Measurements from ENCODE around the gene RNASEH1.

The RNASEH1 gene

GRCh38 chr2:3563521-3563976, 5.4 kb upstream of the RNASEH1 start:
- TF ChIP-seq CTCF (IDR thresholded peaks at IDR 0.05; ENCODE audit: low read depth, low read length, poor library complexity, severe bottlenecking) (no peak), EZH2phosphoT487 (IDR thresholded peaks at IDR 0.05; ENCODE audit: borderline replicate concordance, low read length) (no peak)
- no peaks in the 10 kb centered on the region for H3K27me3 ChIP-seq (ENCODE audit: control insufficient read depth, low read length)
- H3K79me2 ChIP-seq (ENCODE audit: control insufficient read depth, low read length) = peaks cover 9% of the 10 kb centered on the region
- H4K20me1 ChIP-seq (ENCODE audit: control insufficient read depth, insufficient read depth, low read depth, low read length) = no peaks in the 10 kb centered on the region
- peaks cover 13% of the 10 kb centered on the region for H3F3A ChIP-seq (ENCODE audit: control insufficient read depth, insufficient read depth)
- H3K9me3 ChIP-seq (ENCODE audit: control insufficient read depth, insufficient read depth, low read length) = no peaks in the 10 kb centered on the region
- H3K4me3 ChIP-seq (ENCODE audit: low read length) = peak overlapping the region; percentile 60
- H3K4me2 ChIP-seq (ENCODE audit: low read length) = peak overlapping the region; percentile 69
- peaks cover 43% of the 10 kb centered on the region for H3K4me1 ChIP-seq (ENCODE audit: control insufficient read depth, low read length)
- H3K36me3 ChIP-seq (ENCODE audit: control insufficient read depth, low read length) = peaks cover 29% of the 10 kb centered on the region
- no peaks in the 10 kb centered on the region for H3K9me2 ChIP-seq (replicated peaks; ENCODE audit: control insufficient read depth, low read length)
- peak overlapping the region; percentile 31 for H3K27ac ChIP-seq (ENCODE audit: low read depth, low read length)

GRCh38 chr2:3557639-3558204, 411 bp downstream of the RNASEH1 start:
- Histone ChIP-seq H4K20me1 (ENCODE audit: control insufficient read depth, insufficient read depth, low read depth, low read length) (peaks cover 10% of the 10 kb centered on the region; the same call in 1 of the 2 replicates), H3K4me2 (ENCODE audit: low read length) (peak overlapping the region; percentile 78), H3K4me3 (ENCODE audit: low read length) (peak overlapping the region; percentile 84), H3K9me2 (replicated peaks; ENCODE audit: control insufficient read depth, low read length) (no peaks in the 10 kb centered on the region), H3F3A (ENCODE audit: control insufficient read depth, insufficient read depth) (peaks cover 16% of the 10 kb centered on the region), H3K79me2 (ENCODE audit: control insufficient read depth, low read length) (peaks cover 58% of the 10 kb centered on the region), H3K9me3 (ENCODE audit: control insufficient read depth, insufficient read depth, low read length) (no peaks in the 10 kb centered on the region), H3K4me1 (ENCODE audit: control insufficient read depth, low read length) (peaks cover 34% of the 10 kb centered on the region), H3K27ac (ENCODE audit: low read depth, low read length) (peak overlapping the region; percentile 92), H3K36me3 (ENCODE audit: control insufficient read depth, low read length) (peaks cover 82% of the 10 kb centered on the region), H3K27me3 (ENCODE audit: control insufficient read depth, low read length) (no peaks in the 10 kb centered on the region)
- TF ChIP-seq EZH2phosphoT487 (IDR thresholded peaks at IDR 0.05; ENCODE audit: borderline replicate concordance, low read length) (no peak), CTCF (IDR thresholded peaks at IDR 0.05; ENCODE audit: low read depth, low read length, poor library complexity, severe bottlenecking) (no peak)

GRCh38 chr2:3553946-3554345, 4.2 kb downstream of the RNASEH1 start:
- Histone ChIP-seq H3F3A (ENCODE audit: control insufficient read depth, insufficient read depth) (peaks cover 8% of the 10 kb centered on the region), H3K9me2 (replicated peaks; ENCODE audit: control insufficient read depth, low read length) (no peaks in the 10 kb centered on the region), H3K4me3 (ENCODE audit: low read length) (no peak overlapping the region), H3K36me3 (ENCODE audit: control insufficient read depth, low read length) (peaks cover 88% of the 10 kb centered on the region), H3K4me2 (ENCODE audit: low read length) (no peak overlapping the region), H4K20me1 (ENCODE audit: control insufficient read depth, insufficient read depth, low read depth, low read length) (peaks cover 10% of the 10 kb centered on the region; the same call in 1 of the 2 replicates), H3K27ac (ENCODE audit: low read depth, low read length) (no peak overlapping the region), H3K79me2 (ENCODE audit: control insufficient read depth, low read length) (peaks cover 58% of the 10 kb centered on the region), H3K27me3 (ENCODE audit: control insufficient read depth, low read length) (no peaks in the 10 kb centered on the region), H3K4me1 (ENCODE audit: control insufficient read depth, low read length) (peaks cover 14% of the 10 kb centered on the region), H3K9me3 (ENCODE audit: control insufficient read depth, insufficient read depth, low read length) (no peaks in the 10 kb centered on the region)
- no peak for TF ChIP-seq CTCF (IDR thresholded peaks at IDR 0.05; ENCODE audit: low read depth, low read length, poor library complexity, severe bottlenecking)
- TF ChIP-seq EZH2phosphoT487 (IDR thresholded peaks at IDR 0.05; ENCODE audit: borderline replicate concordance, low read length) = no peak

All from DOHH2 (cell line).